Breast epithelium (tissue), 3 donors: ENCODE data around the gene CHCHD4.

Source experiments
- CTCF ChIP-seq, 3 donors: fragments of 450-650 bp; IDR thresholded peaks; one replicate each; pipeline ENCODE4 v1.5.1; 2016 to 2017; ENCODE audit warnings: antibody characterized with exemption in 3 of 3, mild to moderate bottlenecking in 3 of 3, moderate library complexity in 3 of 3
- POLR2A ChIP-seq: fragments of 450-650 bp; IDR thresholded peaks from one replicate; pipeline ENCODE4 v1.6.1; 2016; ENCODE audit warnings: antibody characterized with exemption, mild to moderate bottlenecking, moderate library complexity
- POLR2AphosphoS5 ChIP-seq, 3 donors: sonication (generic); formaldehyde crosslinking; IDR thresholded peaks; one replicate each; pipeline ENCODE4 v1.6.1; 2017; ENCODE audit warnings: antibody characterized with exemption in 3 of 3

GRCh38 chr3:14138878-14139655 lies 14.4 kb upstream of the CHCHD4 start:
- TF ChIP-seq CTCF (IDR thresholded peaks at IDR 0.05) (no peak), POLR2A (no peak), POLR2AphosphoS5 (IDR thresholded peaks at IDR 0.05) (no peak)
